Measurements from ENCODE around the gene ANKRD34B. TPM values are rescaled to one million over a fixed set of nuclear protein-coding genes. Genes with fewer than 3 reads are reported as not detected.

The ANKRD34B gene
- total RNA-seq, 1 donor, result 0.10 TPM

GRCh38 chr5:80540691-80541090, 29.4 kb downstream of the ANKRD34B start:
- Histone ChIP-seq H3K27me3 (ENCODE audit: insufficient read depth, low read length) (no peaks in the 10 kb centered on the region), H3K4me3 (ENCODE audit: low read length) (no peak overlapping the region), H3K9me3 (ENCODE audit: low read depth, low read length) (no peaks in the 10 kb centered on the region), H3K4me1 (ENCODE audit: insufficient read depth, low read length) (no peaks in the 10 kb centered on the region)

DNA sequence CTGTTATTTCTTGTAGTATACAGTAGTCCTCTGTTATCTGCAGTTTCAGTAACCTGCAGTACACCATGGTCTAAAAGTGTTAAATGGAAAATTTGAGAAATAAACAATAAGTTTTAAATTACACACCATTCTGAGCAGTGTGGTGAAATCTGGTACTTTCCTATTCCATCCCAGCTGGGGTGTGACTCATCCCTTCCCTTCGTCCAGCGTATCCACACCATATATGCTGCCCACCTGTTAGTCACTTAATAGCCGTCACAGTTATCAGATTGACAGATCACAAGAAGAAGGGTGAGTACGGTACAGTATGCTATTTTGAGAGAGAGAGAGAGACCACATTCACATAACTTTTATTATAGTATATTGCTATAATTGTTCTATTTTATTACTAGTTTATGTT, 53.3 kb downstream of the ANKRD34B start:
- no peaks in the 10 kb centered on the region for H3K9me3 ChIP-seq (ENCODE audit: low read depth, low read length)
- no peaks in the 10 kb centered on the region for H3K4me1 ChIP-seq (ENCODE audit: insufficient read depth, low read length)
- H3K27me3 ChIP-seq (ENCODE audit: insufficient read depth, low read length), result no peaks in the 10 kb centered on the region
- no peak overlapping the region for H3K4me3 ChIP-seq (ENCODE audit: low read length)

GRCh38 chr5:80509362-80509761, 60.7 kb downstream of the ANKRD34B start:
- Histone ChIP-seq H3K4me1 (ENCODE audit: insufficient read depth, low read length) (peaks cover 7% of the 10 kb centered on the region), H3K27me3 (ENCODE audit: insufficient read depth, low read length) (no peaks in the 10 kb centered on the region), H3K4me3 (ENCODE audit: low read length) (no peak overlapping the region), H3K9me3 (ENCODE audit: low read depth, low read length) (no peaks in the 10 kb centered on the region)

- Histone ChIP-seq H3K4me1 (ENCODE audit: insufficient read depth, low read length) (peaks cover 13% of the 10 kb centered on the region), H3K27me3 (ENCODE audit: insufficient read depth, low read length) (no peaks in the 10 kb centered on the region), H3K9me3 (ENCODE audit: low read depth, low read length) (no peaks in the 10 kb centered on the region), H3K4me3 (ENCODE audit: low read length) (no peak overlapping the region)
Observed at GRCh38 chr5:80508844-80509243, 61.2 kb downstream of the ANKRD34B start.

DNA sequence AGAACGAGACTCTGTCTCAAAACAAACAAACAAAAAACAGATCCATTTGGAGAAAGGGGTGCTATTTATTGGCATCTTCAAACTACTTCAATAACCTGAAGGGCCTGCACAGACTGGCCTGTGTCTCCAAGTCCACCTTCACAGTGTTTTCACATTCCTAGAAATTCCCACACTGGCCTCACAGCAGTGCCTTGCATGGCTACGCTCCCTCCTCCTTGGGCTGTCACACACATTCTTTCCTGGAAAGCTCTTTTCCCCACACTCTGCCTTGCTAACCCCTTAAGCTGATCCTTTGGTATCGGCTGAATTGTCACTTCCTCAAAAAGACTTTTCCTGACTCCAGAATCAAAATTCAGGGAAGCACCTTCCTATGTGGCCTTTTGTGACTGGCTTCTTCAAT, 62.4 kb downstream of the ANKRD34B start:
- peaks cover 21% of the 10 kb centered on the region for H3K4me1 ChIP-seq (ENCODE audit: insufficient read depth, low read length)
- H3K27me3 ChIP-seq (ENCODE audit: insufficient read depth, low read length), result no peaks in the 10 kb centered on the region
- H3K4me3 ChIP-seq (ENCODE audit: low read length), result no peak overlapping the region
- no peaks in the 10 kb centered on the region for H3K9me3 ChIP-seq (ENCODE audit: low read depth, low read length)

Other genes with a start within 250 kb of the ANKRD34B start
- gene ZFYVE16, start 162.2 kb downstream of the ANKRD34B start, total RNA-seq, result 30.9 TPM
- 5.6 TPM for gene FAM151B, start 82.2 kb downstream of the ANKRD34B start, total RNA-seq
- 15.8 TPM for gene MSH3, start 84.4 kb upstream of the ANKRD34B start, total RNA-seq
- 7.7 TPM for gene DHFR, start 84.7 kb upstream of the ANKRD34B start, total RNA-seq